Rectal smooth muscle tissue (tissue), 1 donor: Measurements from ENCODE around the gene ARL5C.

ENCODE experiments used
- H3K27ac ChIP-seq: one replicate; pipeline ENCODE4 v1.7.0; 2013; ENCODE audit warnings: low read depth, low read length, inconsistent platforms
- H3K27me3 ChIP-seq: one replicate; pipeline ENCODE4 v1.7.0; 2013; ENCODE audit warnings: low read length; ENCODE audit not compliant: control insufficient read depth, insufficient read depth
- H3K36me3 ChIP-seq: one replicate; pipeline ENCODE4 v1.7.0; 2013; ENCODE audit warnings: low read length; ENCODE audit not compliant: control insufficient read depth, insufficient read depth
- H3K4me1 ChIP-seq: one replicate; pipeline ENCODE4 v1.7.0; 2013; ENCODE audit warnings: low read length; ENCODE audit not compliant: control insufficient read depth, insufficient read depth
- H3K4me3 ChIP-seq: one replicate; pipeline ENCODE4 v1.7.0; 2013; ENCODE audit warnings: low read length
- H3K9ac ChIP-seq: one replicate; pipeline ENCODE4 v1.7.0; 2013; ENCODE audit warnings: low read length

Gene ARL5C

GRCh38 chr17:39155654-39156053 lies 10.3 kb downstream of the ARL5C start:
- H3K27ac ChIP-seq, result no peak overlapping the region
- no peaks in the 10 kb centered on the region for H3K4me1 ChIP-seq
- H3K27me3 ChIP-seq, result peaks cover 4% of the 10 kb centered on the region
- H3K4me3 ChIP-seq, result no peak overlapping the region
- no peaks in the 10 kb centered on the region for H3K36me3 ChIP-seq
- H3K9ac ChIP-seq, result no peak overlapping the region

DNA sequence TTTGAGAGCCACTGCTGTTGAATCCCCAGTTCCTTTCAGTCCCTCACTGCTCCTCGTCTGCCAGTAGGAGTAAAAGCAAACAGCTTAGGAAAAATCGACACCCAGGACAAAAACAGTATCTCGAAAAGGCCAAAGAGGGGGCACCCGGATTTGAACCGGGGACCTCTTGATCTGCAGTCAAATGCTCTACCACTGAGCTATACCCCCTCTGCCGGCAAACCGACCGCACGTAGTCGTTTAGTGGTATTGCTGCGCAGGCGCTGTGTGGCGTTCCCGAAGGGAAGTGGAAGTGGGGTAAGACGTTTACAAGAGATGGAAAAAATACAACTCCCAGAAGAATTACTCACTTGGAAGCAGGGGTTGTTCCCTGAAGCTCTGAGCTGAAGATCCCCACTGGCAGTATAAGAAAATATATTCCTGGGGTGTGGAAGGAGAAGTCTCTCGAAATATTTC lies 12.3 kb downstream of the ARL5C start:
- Histone ChIP-seq H3K4me3 (peak overlapping the region; percentile 99), H3K27ac (peak overlapping the region; percentile 81), H3K4me1 (no peaks in the 10 kb centered on the region), H3K36me3 (no peaks in the 10 kb centered on the region), H3K27me3 (peaks cover 6% of the 10 kb centered on the region), H3K9ac (peak overlapping the region; percentile 85)

DNA sequence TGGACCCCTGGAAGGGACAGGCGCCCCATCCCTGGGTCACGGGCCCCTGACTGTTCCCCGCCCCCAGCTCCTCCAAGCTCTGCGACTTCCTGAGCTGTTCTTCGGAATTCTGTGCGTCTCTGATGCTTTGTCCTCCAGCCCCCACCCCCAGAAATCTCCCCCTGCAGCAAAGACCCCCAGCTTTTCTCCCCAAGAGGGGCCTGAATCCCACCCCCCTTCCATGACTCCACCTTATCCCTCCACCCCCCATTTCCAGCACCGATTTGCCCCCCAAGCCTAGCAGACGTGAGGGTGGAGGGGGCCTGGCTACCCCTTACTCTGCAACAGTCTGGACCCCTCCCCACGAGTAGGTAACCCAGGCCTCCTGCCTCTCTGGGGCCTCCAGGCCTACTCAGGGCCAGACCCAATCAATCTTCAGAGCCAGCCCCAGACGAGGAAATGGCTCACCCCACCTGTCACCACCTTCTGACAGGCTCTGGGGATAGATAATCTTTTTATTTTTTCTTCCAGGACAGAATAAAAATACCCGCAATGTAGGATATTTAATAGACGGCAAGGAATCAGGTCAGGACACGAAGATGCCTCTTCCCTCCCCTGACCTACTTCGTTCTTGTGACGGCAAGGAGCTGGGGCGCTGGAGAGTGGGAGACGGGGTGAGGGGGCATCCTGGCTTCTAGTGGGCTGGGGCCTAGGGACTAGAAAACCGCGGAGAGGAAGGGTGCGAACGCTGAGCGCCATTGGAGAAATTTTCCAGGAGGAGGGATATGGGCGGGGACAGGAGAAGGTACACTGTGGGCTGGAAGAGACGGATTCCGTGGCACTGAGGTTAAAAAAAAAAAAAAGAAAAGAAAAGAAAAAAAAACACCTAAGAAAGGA lies 13.8 kb downstream of the ARL5C start:
- Histone ChIP-seq H3K36me3 (no peaks in the 10 kb centered on the region), H3K9ac (no peak overlapping the region), H3K27me3 (peaks cover 6% of the 10 kb centered on the region), H3K4me3 (peak overlapping the region; percentile 64), H3K27ac (peak overlapping the region; percentile 43), H3K4me1 (no peaks in the 10 kb centered on the region)

DNA sequence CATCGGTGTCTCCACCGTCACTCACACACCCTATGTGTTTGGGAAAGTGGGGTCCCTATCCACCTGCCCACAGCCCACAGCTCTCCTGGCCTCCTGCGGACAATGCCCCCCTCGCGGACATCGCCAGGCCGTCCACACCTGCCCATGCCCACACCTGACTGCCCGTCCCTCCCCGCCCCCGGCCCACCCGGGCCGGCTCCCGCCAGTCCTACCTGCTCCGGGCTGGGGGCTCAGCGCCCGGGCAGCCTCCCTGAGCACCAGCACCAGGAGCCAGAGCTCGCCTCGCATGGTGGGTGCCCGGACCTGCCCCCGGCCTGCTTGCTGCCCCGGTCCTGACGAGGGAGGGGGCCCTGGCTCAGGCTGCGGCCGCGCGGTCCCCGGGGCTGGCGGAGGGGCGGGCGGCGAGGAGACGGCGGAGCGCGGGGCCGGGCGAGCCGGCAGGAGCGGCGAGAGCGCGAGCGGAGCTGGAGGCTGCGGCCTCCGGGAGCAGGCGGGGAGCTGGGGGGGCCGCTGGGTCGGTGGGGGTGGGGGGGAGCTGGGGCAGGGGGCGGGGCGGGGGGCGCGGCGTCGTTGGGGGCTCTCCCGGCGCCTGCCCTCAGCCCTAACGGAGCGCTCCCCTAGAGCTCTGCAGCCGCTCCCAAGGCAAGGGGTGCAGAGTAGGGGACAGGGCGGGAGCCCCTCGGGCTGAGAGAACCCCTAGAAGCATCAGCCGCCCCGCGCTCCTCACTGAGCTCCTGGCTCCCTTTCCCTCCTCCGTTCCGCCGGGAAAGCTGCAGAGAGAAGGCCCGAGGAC lies 14.6 kb downstream of the ARL5C start, which contains the start of gene PLXDC1:
PLXDC1 (minus strand) TSS at position 488 of the 793 bp plus-strand sequence; CDS start at position 288, 200 bp downstream.
- Histone ChIP-seq H3K27me3 (peaks cover 6% of the 10 kb centered on the region), H3K4me1 (no peaks in the 10 kb centered on the region), H3K9ac (peak within 1 kb of the TSS; percentile 1), H3K27ac (peak within 1 kb of the TSS; percentile 43), H3K36me3 (no peaks in the 10 kb centered on the region), H3K4me3 (peak within 1 kb of the TSS; percentile 64)

DNA sequence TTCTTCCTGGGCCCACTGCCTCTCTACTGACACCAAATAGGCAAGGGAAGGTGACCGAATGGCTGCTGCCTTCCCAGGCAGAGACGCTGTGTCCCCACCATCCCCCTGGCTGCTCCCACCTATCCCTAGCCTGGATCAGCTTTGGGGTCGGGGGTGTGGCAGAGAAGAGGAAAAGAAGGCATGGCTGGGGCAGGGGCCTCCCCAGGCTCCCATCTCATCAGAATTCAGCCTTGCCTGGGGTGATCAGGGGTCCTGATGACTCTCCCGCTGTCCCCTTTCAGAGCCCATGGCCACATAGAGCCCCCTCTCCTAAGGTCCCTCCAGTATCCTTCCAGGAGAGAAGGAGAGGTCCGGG lies 15.2 kb downstream of the ARL5C start:
- Histone ChIP-seq H3K36me3 (no peaks in the 10 kb centered on the region), H3K9ac (peak overlapping the region; percentile 1), H3K4me3 (peak overlapping the region; percentile 48), H3K4me1 (no peaks in the 10 kb centered on the region), H3K27ac (no peak overlapping the region), H3K27me3 (peaks cover 6% of the 10 kb centered on the region)

DNA sequence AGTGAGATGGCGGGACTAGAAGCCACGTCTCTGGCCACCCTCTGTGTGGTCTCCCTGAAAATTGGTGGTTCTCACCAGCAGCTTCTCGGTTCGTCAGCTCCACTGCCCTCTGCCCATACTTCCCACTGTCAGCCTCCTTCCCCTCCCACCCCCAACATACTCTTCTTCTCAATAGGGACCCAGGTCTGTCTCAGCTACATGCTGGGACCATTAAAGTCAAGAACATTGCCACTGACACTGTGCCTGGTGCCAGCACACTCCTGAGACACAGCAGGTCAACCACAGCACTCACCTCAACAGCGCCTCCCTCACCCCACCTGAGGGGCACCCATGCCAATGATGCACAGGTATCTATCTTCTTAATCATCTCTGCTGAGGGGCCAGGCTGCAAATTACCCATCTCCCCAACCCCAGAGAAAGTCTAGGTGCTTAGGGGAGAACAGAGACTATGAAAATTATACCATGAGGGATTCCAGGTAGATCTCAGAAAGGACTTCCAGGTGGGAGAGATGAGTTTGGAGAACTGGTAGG lies 15.8 kb downstream of the ARL5C start:
- Histone ChIP-seq H3K36me3 (no peaks in the 10 kb centered on the region), H3K9ac (no peak overlapping the region), H3K27me3 (peaks cover 6% of the 10 kb centered on the region), H3K4me1 (no peaks in the 10 kb centered on the region), H3K4me3 (peak overlapping the region; percentile 3), H3K27ac (no peak overlapping the region)

DNA sequence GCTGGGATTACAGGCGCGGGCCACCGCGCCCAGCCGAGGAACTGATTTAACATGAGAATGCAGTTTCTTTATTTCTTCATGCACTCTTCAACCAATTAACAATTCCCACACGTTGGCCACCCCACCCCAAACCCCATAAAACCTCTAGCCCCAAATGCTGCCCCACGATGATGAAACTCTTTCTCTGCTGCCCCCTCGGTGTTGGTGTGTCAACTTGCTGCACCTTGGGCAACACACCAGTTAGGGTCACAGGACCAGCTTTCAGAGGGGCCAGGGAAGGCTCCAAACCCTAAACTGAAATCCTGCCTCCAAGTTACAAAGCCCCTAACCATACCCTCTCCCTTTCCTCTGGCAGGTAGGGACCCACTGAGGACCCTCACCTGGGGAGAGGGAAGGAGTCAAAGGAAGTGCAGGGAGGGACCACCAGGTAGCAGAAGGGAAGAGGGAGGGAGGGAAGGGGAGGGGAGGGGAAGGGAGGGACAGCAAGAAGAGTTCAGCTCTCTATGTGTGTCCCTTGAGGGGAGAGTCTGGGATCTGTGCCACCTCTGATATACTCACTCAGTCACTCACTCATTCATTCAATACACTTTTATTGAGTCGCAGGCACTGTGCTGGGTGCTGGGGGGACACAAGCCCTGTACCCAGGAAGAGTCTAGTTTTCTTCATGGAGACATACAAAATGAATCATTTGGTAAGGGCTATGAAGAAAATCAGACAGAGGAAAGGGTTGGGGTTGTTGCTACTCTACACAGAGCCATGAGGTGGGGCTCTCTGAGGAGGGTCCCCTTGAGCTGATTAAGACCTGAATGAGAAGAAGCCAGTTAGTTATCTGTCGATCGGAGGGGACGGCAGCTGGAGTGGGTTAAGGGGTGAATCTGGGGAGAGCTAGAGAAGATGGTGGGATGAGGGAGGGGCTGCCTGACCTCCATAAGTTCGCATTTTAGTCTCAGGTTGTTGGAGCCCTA lies 18.5 kb downstream of the ARL5C start:
- Histone ChIP-seq H3K4me1 (no peaks in the 10 kb centered on the region), H3K27me3 (peaks cover 6% of the 10 kb centered on the region), H3K9ac (no peak overlapping the region), H3K27ac (no peak overlapping the region), H3K4me3 (no peak overlapping the region), H3K36me3 (no peaks in the 10 kb centered on the region)

- Histone ChIP-seq H3K9ac (no peak overlapping the region), H3K4me3 (no peak overlapping the region), H3K36me3 (no peaks in the 10 kb centered on the region), H3K4me1 (no peaks in the 10 kb centered on the region), H3K27ac (no peak overlapping the region), H3K27me3 (peaks cover 6% of the 10 kb centered on the region)
Observed at GRCh38 chr17:39146273-39146672, 19.7 kb downstream of the ARL5C start.

- Histone ChIP-seq H3K4me3 (no peak overlapping the region), H3K4me1 (no peaks in the 10 kb centered on the region), H3K27ac (no peak overlapping the region), H3K36me3 (no peaks in the 10 kb centered on the region), H3K27me3 (no peaks in the 10 kb centered on the region), H3K9ac (no peak overlapping the region)
Observed at GRCh38 chr17:39145143-39145542, 20.8 kb downstream of the ARL5C start.

DNA sequence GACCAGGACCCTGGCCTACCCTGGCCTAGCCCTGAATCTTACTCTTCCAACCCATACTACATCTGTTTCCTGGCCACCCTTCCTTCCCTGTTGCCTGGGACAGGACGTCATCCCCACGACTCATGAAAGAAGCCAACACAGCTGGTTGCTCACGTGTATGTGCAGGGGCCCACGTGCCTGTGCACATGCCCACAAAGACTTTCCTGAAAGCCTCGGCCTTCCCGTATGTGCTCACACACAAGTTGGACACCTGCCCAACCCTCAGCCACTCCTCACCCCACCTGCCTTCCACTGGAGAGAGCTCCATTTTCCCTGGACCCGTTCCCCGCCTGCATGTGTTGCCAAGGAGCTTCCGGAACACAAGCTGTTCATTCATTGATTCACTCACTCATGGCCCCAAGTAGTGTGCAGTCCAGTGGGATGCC lies 21.5 kb downstream of the ARL5C start:
- no peaks in the 10 kb centered on the region for H3K27me3 ChIP-seq
- H3K27ac ChIP-seq, result peak overlapping the region; percentile 50
- no peak overlapping the region for H3K4me3 ChIP-seq
- H3K4me1 ChIP-seq, result no peaks in the 10 kb centered on the region
- no peaks in the 10 kb centered on the region for H3K36me3 ChIP-seq
- no peak overlapping the region for H3K9ac ChIP-seq

GRCh38 chr17:39143552-39144093 lies 22.3 kb downstream of the ARL5C start:
- no peaks in the 10 kb centered on the region for H3K36me3 ChIP-seq
- no peak overlapping the region for H3K9ac ChIP-seq
- peak overlapping the region; percentile 50 for H3K27ac ChIP-seq

More at GRCh38 chr17:39143552-39144093, 22.3 kb downstream of the ARL5C start:
- Histone ChIP-seq H3K27me3 (no peaks in the 10 kb centered on the region), H3K4me1 (no peaks in the 10 kb centered on the region), H3K4me3 (no peak overlapping the region)
